ENCODE results near the gene CCDC157.

GRCh38 chr22:30348809-30349208 lies 8.0 kb upstream of the CCDC157 start:
- no peak for TF ChIP-seq POLR2A (IDR thresholded peaks at IDR 0.05; ENCODE audit: low read depth, low read length)
- TF ChIP-seq TAF1 (IDR thresholded peaks at IDR 0.05; ENCODE audit: borderline replicate concordance, low read depth, low read length) = no peak
- no peak for TF ChIP-seq POLR2AphosphoS5 (IDR thresholded peaks at IDR 0.05; ENCODE audit: low read depth, low read length)
